Measurements from ENCODE around the gene OR5K4. TPM values are rescaled to one million over a fixed set of nuclear protein-coding genes. Genes with fewer than 3 reads are reported as not detected.

Gene OR5K4
- total RNA-seq, 1 donor from 2014 or later = not detected

DNA sequence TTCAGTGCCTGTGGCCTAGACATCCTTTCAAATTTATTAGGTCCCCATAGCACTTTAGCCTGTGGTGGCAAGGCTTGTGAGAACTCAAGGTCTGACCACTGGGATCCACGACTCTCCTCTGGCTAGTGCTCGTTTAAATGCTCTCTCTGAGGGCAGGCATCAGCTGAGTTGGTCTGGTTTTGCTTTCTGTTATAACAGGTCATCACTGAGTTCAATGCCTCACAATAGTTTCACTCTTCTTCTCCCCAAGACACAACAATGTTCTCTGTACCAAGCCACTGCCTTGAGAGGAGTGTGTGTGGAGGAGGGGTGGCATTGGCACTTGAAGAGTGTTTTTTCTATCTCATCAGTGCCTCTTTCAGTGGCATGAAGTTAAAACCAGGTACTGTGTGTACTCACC is 7.6 kb downstream of the OR5K4 start:
- DNase-seq (ENCODE audit: low read depth) (no peak), FAIRE-seq (no peak)
- Histone ChIP-seq H3K27ac (ENCODE audit: low read depth, low read length) (no peak overlapping the region), H3K4me2 (ENCODE audit: low read length) (no peak overlapping the region), H3K9ac (ENCODE audit: low read length) (no peak overlapping the region), H4K20me1 (ENCODE audit: insufficient read depth, low read length) (no peaks in the 10 kb centered on the region), H3K4me1 (ENCODE audit: insufficient read depth, low read length) (no peaks in the 10 kb centered on the region), H3K79me2 (ENCODE audit: insufficient read depth, low read length) (no peaks in the 10 kb centered on the region), H3K36me3 (ENCODE audit: insufficient read depth, low read length) (no peaks in the 10 kb centered on the region), H3K9me3 (ENCODE audit: insufficient read depth, low read depth, low read length) (no peaks in the 10 kb centered on the region), H3K4me3 (ENCODE audit: insufficient read depth, low read depth, low read length) (no peak overlapping the region), H2AFZ (ENCODE audit: low read depth, low read length) (no peak overlapping the region), H3K27me3 (ENCODE audit: insufficient read depth, low read length) (no peaks in the 10 kb centered on the region)
- H3K27ac Mint-ChIP-seq (ENCODE audit: unreplicated experiment) = no peak overlapping the region
- H3K36me3 Mint-ChIP-seq (ENCODE audit: low read depth, unreplicated experiment) = no peaks in the 10 kb centered on the region
- H3K27me3 Mint-ChIP-seq (ENCODE audit: low read depth, unreplicated experiment) = no peaks in the 10 kb centered on the region
- H3K4me3 Mint-ChIP-seq (ENCODE audit: unreplicated experiment) = no peak overlapping the region
- TF ChIP-seq EZH2 (IDR thresholded peaks at IDR 0.05; ENCODE audit: insufficient read depth, low read length) = no peak
- TF ChIP-seq, protein P1, sequence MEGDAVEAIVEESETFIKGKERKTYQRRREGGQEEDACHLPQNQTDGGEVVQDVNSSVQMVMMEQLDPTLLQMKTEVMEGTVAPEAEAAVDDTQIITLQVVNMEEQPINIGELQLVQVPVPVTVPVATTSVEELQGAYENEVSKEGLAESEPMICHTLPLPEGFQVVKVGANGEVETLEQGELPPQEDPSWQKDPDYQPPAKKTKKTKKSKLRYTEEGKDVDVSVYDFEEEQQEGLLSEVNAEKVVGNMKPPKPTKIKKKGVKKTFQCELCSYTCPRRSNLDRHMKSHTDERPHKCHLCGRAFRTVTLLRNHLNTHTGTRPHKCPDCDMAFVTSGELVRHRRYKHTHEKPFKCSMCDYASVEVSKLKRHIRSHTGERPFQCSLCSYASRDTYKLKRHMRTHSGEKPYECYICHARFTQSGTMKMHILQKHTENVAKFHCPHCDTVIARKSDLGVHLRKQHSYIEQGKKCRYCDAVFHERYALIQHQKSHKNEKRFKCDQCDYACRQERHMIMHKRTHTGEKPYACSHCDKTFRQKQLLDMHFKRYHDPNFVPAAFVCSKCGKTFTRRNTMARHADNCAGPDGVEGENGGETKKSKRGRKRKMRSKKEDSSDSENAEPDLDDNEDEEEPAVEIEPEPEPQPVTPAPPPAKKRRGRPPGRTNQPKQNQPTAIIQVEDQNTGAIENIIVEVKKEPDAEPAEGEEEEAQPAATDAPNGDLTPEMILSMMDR (IDR thresholded peaks at IDR 0.05; ENCODE audit: insufficient read depth, low read depth, low read length) = no peak
- H3K9me3 Mint-ChIP-seq (ENCODE audit: unreplicated experiment) = peaks cover 11% of the 10 kb centered on the region
- H3K4me1 Mint-ChIP-seq (ENCODE audit: low read depth, unreplicated experiment) = no peaks in the 10 kb centered on the region

DNA sequence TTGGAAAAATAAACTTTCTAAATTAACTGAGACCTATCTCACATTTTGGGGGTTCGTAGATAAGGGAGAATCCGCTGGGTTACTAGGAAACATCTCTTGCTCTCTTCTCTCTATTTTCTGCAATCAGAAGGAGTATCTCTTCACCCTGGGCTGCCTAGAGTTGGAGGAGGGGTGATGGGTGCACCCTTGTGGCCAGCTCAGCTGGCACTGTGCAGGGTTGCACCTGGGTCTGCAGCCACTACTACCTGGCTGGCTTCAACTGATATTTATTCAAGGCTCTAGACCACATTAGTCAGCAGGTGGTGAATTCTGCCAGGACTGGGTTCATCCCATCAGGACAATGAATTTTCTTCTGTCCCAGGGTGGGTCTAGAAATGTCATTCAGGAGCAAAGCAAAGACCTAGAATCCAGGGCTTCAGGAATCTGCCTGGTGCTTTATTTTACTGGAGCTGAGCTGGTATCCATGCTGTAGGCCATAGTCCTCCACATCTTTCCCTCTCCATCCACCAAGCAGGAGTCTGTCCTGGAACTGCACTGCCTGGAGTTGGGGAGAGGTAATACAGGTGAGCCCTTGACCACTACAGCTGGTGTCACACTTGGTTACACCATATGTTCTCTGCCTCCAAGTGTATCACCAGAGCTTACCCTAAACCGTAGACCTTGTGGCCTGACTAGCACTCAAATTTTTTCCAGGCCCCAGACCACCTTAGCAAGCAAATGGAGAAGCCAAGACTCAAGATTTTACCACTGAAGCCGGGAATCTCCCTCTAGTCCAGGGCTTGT is 14.0 kb downstream of the OR5K4 start:
- H3K79me2 ChIP-seq (ENCODE audit: insufficient read depth, low read length) = no peaks in the 10 kb centered on the region
- Mint-ChIP-seq H3K27ac (ENCODE audit: unreplicated experiment) (no peak overlapping the region), H3K4me3 (ENCODE audit: unreplicated experiment) (no peak overlapping the region), H3K27me3 (ENCODE audit: low read depth, unreplicated experiment) (no peaks in the 10 kb centered on the region), H3K36me3 (ENCODE audit: low read depth, unreplicated experiment) (no peaks in the 10 kb centered on the region), H3K4me1 (ENCODE audit: low read depth, unreplicated experiment) (no peaks in the 10 kb centered on the region), H3K9me3 (ENCODE audit: unreplicated experiment) (no peaks in the 10 kb centered on the region)
- no peak overlapping the region for H3K4me2 ChIP-seq (ENCODE audit: low read length)
- no peaks in the 10 kb centered on the region for H3K36me3 ChIP-seq (ENCODE audit: insufficient read depth, low read length)
- no peak for FAIRE-seq
- no peaks in the 10 kb centered on the region for H4K20me1 ChIP-seq (ENCODE audit: insufficient read depth, low read length)
- no peak overlapping the region for H3K27ac ChIP-seq (ENCODE audit: low read depth, low read length)
- no peaks in the 10 kb centered on the region for H3K9me3 ChIP-seq (ENCODE audit: insufficient read depth, low read depth, low read length)
- no peaks in the 10 kb centered on the region for H3K27me3 ChIP-seq (ENCODE audit: insufficient read depth, low read length)
- no peak overlapping the region for H3K9ac ChIP-seq (ENCODE audit: low read length)
- no peak for TF ChIP-seq EZH2 (IDR thresholded peaks at IDR 0.05; ENCODE audit: insufficient read depth, low read length)
- H2AFZ ChIP-seq (ENCODE audit: low read depth, low read length) = no peak overlapping the region
- H3K4me1 ChIP-seq (ENCODE audit: insufficient read depth, low read length) = no peaks in the 10 kb centered on the region
- DNase-seq (ENCODE audit: low read depth) = no peak
- H3K4me3 ChIP-seq (ENCODE audit: insufficient read depth, low read depth, low read length) = no peak overlapping the region

DNA sequence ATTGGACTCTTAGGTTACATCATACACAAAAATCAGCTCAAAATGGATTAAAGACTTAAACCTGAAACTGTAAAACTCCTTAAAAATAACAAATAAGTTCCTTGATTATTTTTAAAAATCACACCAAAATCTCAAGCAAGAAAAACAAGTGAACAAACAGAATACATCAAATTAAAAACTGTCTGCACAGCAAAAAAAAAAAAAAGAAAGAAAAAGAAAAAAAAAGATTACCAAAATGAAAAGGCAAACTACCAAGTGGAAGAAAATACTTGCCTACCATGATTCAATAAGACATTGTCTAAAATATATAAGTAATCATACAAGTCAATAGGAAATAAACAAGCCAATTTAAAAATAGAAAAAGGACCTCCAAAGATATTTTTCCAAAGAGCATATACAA is 17.5 kb downstream of the OR5K4 start:
- DNase-seq (ENCODE audit: low read depth) = no peak
- Mint-ChIP-seq H3K27me3 (ENCODE audit: low read depth, unreplicated experiment) (no peaks in the 10 kb centered on the region), H3K9me3 (ENCODE audit: unreplicated experiment) (no peaks in the 10 kb centered on the region), H3K4me1 (ENCODE audit: low read depth, unreplicated experiment) (no peaks in the 10 kb centered on the region), H3K27ac (ENCODE audit: unreplicated experiment) (no peak overlapping the region), H3K4me3 (ENCODE audit: unreplicated experiment) (no peak overlapping the region), H3K36me3 (ENCODE audit: low read depth, unreplicated experiment) (no peaks in the 10 kb centered on the region)
- TF ChIP-seq, protein P1 (IDR thresholded peaks at IDR 0.05; ENCODE audit: insufficient read depth, low read depth, low read length) = no peak
- H3K36me3 ChIP-seq (ENCODE audit: insufficient read depth, low read length) = no peaks in the 10 kb centered on the region
- H3K79me2 ChIP-seq (ENCODE audit: insufficient read depth, low read length) = no peaks in the 10 kb centered on the region
- H3K4me1 ChIP-seq (ENCODE audit: insufficient read depth, low read length) = no peaks in the 10 kb centered on the region
- H3K27ac ChIP-seq (ENCODE audit: low read depth, low read length) = no peak overlapping the region
- H3K9me3 ChIP-seq (ENCODE audit: insufficient read depth, low read depth, low read length) = no peaks in the 10 kb centered on the region
- no peak overlapping the region for H3K4me3 ChIP-seq (ENCODE audit: insufficient read depth, low read depth, low read length)
- H4K20me1 ChIP-seq (ENCODE audit: insufficient read depth, low read length) = no peaks in the 10 kb centered on the region
- no peak overlapping the region for H2AFZ ChIP-seq (ENCODE audit: low read depth, low read length)
- H3K27me3 ChIP-seq (ENCODE audit: insufficient read depth, low read length) = no peaks in the 10 kb centered on the region
- H3K4me2 ChIP-seq (ENCODE audit: low read length) = no peak overlapping the region
- FAIRE-seq = no peak
- no peak overlapping the region for H3K9ac ChIP-seq (ENCODE audit: low read length)
